SKM-1 (cell line): ENCODE data around the gene ARL5A.
"Not testable (repeated sequence)": the region's sequence is repeated elsewhere in the genome, so short reads cannot be mapped to it uniquely, and the experiment has no call there.

Experiments
- DNase-seq: peaks from one replicate; lab custom pipeline; 2025; ENCODE audit not compliant: unreplicated experiment; lab: John Stamatoyannopoulos, UW

ARL5A gene

GRCh38 chr2:151795646-151796240 is 32.5 kb downstream of the ARL5A start:
- DNase-seq, result no peak

GRCh38 chr2:151794422-151794821 is 33.8 kb downstream of the ARL5A start:
- not testable (repeated sequence) for DNase-seq

DNA sequence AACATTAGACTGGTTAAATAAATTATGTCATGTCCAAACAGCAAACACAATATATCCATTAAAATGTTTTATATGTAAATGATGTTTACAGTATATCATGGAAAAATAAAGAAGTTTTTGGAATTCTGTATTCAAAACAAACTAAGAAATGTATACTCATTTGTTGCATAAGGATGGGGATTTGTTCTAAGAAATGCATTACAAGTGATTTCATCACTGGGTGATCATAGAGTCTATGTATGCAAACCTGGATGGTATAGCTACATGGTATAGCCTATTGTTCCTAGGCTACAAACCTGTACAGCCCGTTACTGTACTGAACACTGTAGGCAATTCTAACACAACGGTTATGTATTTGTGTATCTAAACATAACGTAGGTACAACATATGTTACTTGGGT is 35.1 kb downstream of the ARL5A start:
- no peak for DNase-seq

GRCh38 chr2:151792589-151792988 is 35.6 kb downstream of the ARL5A start:
- DNase-seq, result no peak

DNA sequence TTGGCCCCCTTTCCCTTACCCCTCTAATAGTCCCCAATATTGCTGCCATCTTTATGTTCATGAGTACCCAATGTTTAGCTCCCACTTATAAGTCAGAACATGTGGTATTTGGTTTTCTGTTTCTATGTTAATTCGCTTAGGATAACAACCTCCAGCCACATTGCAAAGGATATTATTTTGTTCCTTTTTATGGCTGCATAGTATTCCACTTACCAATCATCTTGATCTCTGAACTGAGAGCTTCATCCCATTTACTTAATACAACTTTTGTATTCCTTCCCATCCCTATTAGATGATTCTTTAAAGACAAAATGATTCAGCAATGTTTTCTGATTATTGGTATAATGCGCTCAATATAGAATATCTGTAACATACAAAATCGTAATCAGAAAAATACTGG is 36.7 kb downstream of the ARL5A start:
- no peak for DNase-seq

DNA sequence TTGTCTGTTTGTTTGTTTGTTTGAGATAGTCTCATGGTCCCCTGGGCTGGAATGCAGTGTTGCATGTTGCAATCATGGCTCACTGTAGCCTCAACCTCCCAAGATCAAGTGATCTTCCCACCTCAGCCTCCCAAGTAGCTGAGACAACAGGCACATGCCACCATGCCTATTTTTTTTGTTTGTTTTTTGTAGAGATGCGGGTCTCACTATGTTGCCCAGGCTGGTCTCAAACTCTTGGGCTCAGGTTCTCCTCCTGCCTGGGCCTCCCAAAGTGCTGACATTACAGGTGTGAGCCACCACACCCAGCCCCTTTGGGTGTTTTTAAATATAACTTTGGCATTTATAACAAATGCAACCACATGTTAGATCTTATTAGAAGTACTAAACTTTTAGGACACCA is 37.5 kb downstream of the ARL5A start:
- no peak for DNase-seq

DNA sequence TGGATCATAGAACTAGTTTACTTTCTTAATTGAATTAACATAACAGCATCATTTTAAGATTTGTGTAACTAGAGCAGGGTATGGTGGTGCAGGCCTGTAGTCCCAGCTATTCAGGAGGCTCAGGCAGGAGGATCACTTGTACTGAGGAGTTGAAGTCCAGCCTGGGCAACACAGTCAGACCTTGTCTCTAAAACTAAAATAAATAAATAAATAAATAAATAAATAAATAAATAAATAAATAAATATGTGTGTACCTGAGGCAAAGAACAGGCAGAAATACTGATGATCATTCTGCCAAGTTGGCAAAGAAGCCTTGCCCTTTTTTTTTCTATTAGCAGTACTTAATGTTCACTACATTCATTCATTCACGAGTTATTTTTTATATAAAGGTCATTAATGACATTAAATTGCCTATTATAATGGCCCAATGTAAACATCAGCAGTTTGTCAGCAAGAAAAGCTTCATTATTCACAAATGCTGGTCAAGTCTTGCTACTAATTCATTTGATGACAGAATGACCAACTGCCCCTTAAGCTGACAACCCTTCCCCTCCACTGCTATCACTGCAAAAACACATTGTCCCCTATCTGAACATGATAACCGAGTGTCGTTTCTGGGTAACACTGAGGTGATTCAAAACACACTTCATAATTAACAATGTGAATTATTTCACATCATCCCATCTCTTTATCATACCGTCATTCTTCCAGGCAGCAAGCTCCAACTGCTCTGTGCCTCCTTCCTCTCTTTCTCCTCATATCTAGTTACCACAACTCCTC is 39.0 kb downstream of the ARL5A start:
- no peak for DNase-seq

DNA sequence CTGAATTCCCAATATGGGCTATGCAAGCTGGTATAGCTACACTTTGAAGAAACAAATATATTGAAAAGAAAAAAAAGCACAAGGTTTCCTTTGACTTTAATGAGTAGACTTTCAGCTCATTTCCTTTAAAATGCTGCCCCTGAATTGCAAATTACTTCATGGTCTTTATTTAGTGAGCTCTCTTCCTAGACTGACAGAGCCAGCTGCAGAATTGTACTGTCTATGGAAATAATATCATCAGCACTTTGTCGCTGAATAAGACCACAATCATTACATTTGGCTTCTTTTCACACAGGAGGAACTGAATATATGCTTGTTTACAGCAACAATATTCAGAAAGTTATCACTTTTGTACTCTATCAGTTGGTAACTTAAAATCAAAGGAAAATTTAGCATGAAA is 41.7 kb downstream of the ARL5A start:
- no peak for DNase-seq

DNA sequence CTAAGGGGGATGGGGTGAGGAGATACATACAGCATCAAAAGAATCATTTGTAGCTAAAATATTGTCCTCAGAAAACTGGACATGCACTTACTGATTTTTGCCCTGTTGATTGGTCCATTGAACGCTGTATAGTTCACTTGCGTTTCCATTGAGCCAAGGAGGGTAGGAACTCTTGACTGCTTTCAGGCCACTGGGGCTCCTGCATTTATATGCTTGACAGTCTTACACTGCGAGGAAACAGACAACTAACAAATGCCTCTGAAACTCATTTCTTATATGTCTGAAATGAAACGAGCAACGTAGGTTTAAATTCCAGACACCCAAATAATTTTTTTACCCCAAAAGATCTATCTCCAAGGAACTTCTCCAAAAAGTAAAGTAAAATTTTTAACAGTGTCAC is 42.1 kb downstream of the ARL5A start:
- DNase-seq, result no peak

GRCh38 chr2:151783133-151783520 is 45.1 kb downstream of the ARL5A start:
- DNase-seq, result no peak

- DNase-seq, result no peak
Measured at GRCh38 chr2:151782378-151783132, 45.7 kb downstream of the ARL5A start.

- DNase-seq, result no peak
Measured at GRCh38 chr2:151781642-151782041, 46.6 kb downstream of the ARL5A start.

GRCh38 chr2:151780938-151781337 is 47.3 kb downstream of the ARL5A start:
- no peak for DNase-seq

- DNase-seq, result no peak
Measured at GRCh38 chr2:151777935-151778334, 50.3 kb downstream of the ARL5A start.

GRCh38 chr2:151777487-151777886 is 50.7 kb downstream of the ARL5A start:
- DNase-seq, result no peak

GRCh38 chr2:151776367-151776766 is 51.9 kb downstream of the ARL5A start:
- DNase-seq, result no peak

- no peak for DNase-seq
Measured at GRCh38 chr2:151775057-151775740, 53.0 kb downstream of the ARL5A start.

GRCh38 chr2:151774506-151774905 is 53.7 kb downstream of the ARL5A start:
- DNase-seq, result no peak

- no peak for DNase-seq
Measured at GRCh38 chr2:151771599-151772358, 56.4 kb downstream of the ARL5A start.

DNA sequence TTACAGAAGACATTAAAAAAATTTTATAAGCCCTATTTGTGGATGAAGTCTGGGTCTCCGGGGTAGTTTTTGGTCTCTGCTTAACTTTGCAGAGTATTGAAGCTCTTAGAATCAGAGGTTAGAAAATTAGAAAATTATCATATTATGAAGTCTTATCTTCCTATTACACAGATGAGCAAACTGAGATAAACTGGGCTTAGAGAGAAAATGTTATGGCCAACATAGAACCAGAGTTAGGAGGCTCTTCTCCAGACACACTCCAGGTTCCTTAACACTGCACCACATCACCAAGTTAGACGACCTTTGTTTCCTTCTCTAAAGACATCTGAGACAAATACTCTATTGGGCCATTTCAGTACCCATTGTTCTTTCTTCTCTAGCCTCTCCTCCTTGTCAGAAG is 57.2 kb downstream of the ARL5A start:
- no peak for DNase-seq

DNA sequence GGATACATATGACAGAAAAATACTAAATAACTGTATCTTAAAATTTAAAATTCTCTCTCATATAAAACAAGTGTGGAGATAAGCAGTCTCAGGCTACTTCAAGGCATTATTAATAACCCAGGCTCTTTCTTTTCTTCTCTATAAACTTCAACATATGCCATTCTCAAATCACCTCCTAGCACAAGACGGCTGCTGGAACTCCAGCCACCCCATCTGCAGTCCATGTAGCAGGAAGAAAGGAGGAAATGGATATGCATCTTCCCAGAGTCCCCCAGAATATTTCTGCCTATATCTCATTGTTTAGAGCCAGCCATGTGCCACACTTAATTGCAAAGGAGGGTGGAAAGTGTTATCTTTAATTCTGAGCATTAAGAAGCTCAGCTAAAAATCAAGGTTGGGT is 58.6 kb downstream of the ARL5A start:
- no peak for DNase-seq
